ENCODE measurements around the gene MYB. TPM values are rescaled to one million over a fixed set of nuclear protein-coding genes. Genes with fewer than 3 reads are reported as not detected.
"Not testable (repeated sequence)": the region's sequence is repeated elsewhere in the genome, so short reads cannot be mapped to it uniquely, and the experiment has no call there.

The MYB gene
- total RNA-seq, 2 donors from 2014 or later: 5.3 to 5.4 TPM

DNA sequence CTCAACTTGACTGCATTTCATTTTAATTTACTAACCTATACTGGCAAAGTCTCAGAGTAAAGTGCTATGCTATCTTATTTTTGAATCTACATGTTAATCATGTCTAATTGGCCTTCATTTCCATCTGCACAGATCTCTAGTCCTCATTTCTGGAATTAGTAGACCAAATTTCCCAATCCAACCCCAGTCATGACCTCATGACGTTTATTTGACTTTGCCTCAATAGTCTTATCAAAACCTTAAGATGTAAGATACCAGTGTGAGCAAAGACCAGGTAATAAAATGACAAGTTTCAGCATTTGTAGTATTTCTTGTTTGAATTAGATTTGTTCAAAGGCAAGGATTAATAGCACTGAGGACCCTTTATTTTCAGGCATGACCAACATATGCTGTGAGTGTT is 43.3 kb upstream of the MYB start:
- H3K27ac ChIP-seq (ENCODE audit: low read depth, low read length): no peak overlapping the region
- TF ChIP-seq, protein P1, sequence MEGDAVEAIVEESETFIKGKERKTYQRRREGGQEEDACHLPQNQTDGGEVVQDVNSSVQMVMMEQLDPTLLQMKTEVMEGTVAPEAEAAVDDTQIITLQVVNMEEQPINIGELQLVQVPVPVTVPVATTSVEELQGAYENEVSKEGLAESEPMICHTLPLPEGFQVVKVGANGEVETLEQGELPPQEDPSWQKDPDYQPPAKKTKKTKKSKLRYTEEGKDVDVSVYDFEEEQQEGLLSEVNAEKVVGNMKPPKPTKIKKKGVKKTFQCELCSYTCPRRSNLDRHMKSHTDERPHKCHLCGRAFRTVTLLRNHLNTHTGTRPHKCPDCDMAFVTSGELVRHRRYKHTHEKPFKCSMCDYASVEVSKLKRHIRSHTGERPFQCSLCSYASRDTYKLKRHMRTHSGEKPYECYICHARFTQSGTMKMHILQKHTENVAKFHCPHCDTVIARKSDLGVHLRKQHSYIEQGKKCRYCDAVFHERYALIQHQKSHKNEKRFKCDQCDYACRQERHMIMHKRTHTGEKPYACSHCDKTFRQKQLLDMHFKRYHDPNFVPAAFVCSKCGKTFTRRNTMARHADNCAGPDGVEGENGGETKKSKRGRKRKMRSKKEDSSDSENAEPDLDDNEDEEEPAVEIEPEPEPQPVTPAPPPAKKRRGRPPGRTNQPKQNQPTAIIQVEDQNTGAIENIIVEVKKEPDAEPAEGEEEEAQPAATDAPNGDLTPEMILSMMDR (conservative IDR thresholded peaks at IDR 0.05): no peak
- Mint-ChIP-seq H3K27me3 (ENCODE audit: insufficient read depth) (peaks cover 13% of the 10 kb centered on the region), H3K27ac (no peak overlapping the region), H3K4me3 (no peak overlapping the region), H3K36me3 (ENCODE audit: low read depth) (no peaks in the 10 kb centered on the region), H3K4me1 (no peaks in the 10 kb centered on the region), H3K9me3 (no peaks in the 10 kb centered on the region)
- H3K36me3 ChIP-seq (ENCODE audit: control insufficient read depth, insufficient read depth, low read length): no peaks in the 10 kb centered on the region
- H3K4me3 ChIP-seq (ENCODE audit: low read length): no peak overlapping the region
- 85 to 100% methylated on average over 1 of the region's 1 CpG for WGBS, 2 experiments (ENCODE audit: insufficient coverage in 1 of 2, insufficient read length in 1 of 2)
- H3K4me1 ChIP-seq (ENCODE audit: control insufficient read depth, insufficient read depth, low read length): no peaks in the 10 kb centered on the region
- no peak overlapping the region for H3K9ac ChIP-seq (ENCODE audit: extremely low read depth, low read length, poor library complexity, severe bottlenecking)
- H3K27me3 ChIP-seq (ENCODE audit: control insufficient read depth, insufficient read depth, low read length, poor library complexity, severe bottlenecking): peaks cover 8% of the 10 kb centered on the region
- DNase-seq: no peak
- H3K9me3 ChIP-seq (ENCODE audit: control insufficient read depth, low read length): no peaks in the 10 kb centered on the region

DNA sequence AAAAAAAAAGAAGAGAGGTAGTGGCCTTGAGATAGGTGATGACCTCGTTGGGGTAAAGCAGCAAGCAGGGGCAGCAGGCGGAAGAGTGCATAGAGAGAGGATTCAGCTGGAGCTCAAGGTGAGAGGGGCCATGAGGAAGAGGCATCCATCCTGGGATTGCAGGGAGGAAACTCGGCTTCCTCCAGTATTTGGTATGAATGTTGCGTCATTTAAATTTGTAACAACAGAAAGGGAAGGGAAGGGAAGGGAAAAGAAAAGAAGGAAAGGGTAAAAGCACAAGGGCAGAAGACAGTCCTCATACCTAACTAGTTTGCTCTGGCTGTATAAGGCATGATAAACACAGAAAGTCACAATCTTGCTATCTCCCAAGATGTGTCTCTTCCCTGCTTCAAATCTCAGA is 39.9 kb upstream of the MYB start:
- Mint-ChIP-seq H3K4me3 (no peak overlapping the region), H3K27ac (no peak overlapping the region), H3K27me3 (ENCODE audit: insufficient read depth) (peaks cover 13% of the 10 kb centered on the region), H3K9me3 (no peaks in the 10 kb centered on the region), H3K36me3 (ENCODE audit: low read depth) (no peaks in the 10 kb centered on the region), H3K4me1 (peaks cover 4% of the 10 kb centered on the region)
- no peak overlapping the region for H3K9ac ChIP-seq (ENCODE audit: extremely low read depth, low read length, poor library complexity, severe bottlenecking)
- no peak overlapping the region for H3K27ac ChIP-seq (ENCODE audit: low read depth, low read length)
- no peaks in the 10 kb centered on the region for H3K4me1 ChIP-seq (ENCODE audit: control insufficient read depth, insufficient read depth, low read length)
- no peaks in the 10 kb centered on the region for H3K36me3 ChIP-seq (ENCODE audit: control insufficient read depth, insufficient read depth, low read length)
- TF ChIP-seq, protein P1 (conservative IDR thresholded peaks at IDR 0.05): no peak
- H3K27me3 ChIP-seq (ENCODE audit: control insufficient read depth, insufficient read depth, low read length, poor library complexity, severe bottlenecking): peaks cover 8% of the 10 kb centered on the region
- WGBS, 2 experiments (ENCODE audit: insufficient coverage in 1 of 2, insufficient read length in 1 of 2): 89 to 96% methylated on average over 3 to 4 of the region's 4 CpGs
- no peaks in the 10 kb centered on the region for H3K9me3 ChIP-seq (ENCODE audit: control insufficient read depth, low read length)
- no peak for DNase-seq
- H3K4me3 ChIP-seq (ENCODE audit: low read length): no peak overlapping the region

DNA sequence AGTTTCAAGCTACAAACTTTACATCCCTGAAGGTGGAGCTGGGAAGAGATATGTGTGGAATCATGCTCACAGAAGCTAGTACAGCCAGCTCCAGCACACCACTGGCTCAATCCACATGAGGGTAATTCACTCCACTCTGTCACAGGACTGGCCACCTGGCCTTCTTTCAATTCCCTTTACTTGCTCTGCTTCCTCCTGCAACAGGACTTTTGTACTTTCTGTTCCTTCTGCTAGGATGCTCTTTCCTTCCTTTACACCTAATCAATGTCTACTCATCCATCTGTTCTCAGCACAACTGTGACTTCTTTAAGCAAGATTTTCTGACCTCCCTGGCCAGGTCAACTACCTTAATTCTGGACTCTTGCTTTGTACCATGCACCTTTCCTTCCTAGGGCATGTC is 39.4 kb upstream of the MYB start:
- peaks cover 10% of the 10 kb centered on the region for H3K4me1 Mint-ChIP-seq
- H3K36me3 ChIP-seq (ENCODE audit: control insufficient read depth, insufficient read depth, low read length): no peaks in the 10 kb centered on the region
- no peak overlapping the region for H3K27ac Mint-ChIP-seq
- H3K9me3 Mint-ChIP-seq: no peaks in the 10 kb centered on the region
- no peak for DNase-seq
- H3K27me3 ChIP-seq (ENCODE audit: control insufficient read depth, insufficient read depth, low read length, poor library complexity, severe bottlenecking): peaks cover 8% of the 10 kb centered on the region
- no peaks in the 10 kb centered on the region for H3K36me3 Mint-ChIP-seq (ENCODE audit: low read depth)
- TF ChIP-seq, protein P1 (conservative IDR thresholded peaks at IDR 0.05): no peak
- H3K4me1 ChIP-seq (ENCODE audit: control insufficient read depth, insufficient read depth, low read length): no peaks in the 10 kb centered on the region
- H3K4me3 ChIP-seq (ENCODE audit: low read length): no peak overlapping the region
- H3K4me3 Mint-ChIP-seq: no peak overlapping the region
- H3K9ac ChIP-seq (ENCODE audit: extremely low read depth, low read length, poor library complexity, severe bottlenecking): no peak overlapping the region
- H3K27ac ChIP-seq (ENCODE audit: low read depth, low read length): no peak overlapping the region
- H3K9me3 ChIP-seq (ENCODE audit: control insufficient read depth, low read length): no peaks in the 10 kb centered on the region
- peaks cover 13% of the 10 kb centered on the region for H3K27me3 Mint-ChIP-seq (ENCODE audit: insufficient read depth)

DNA sequence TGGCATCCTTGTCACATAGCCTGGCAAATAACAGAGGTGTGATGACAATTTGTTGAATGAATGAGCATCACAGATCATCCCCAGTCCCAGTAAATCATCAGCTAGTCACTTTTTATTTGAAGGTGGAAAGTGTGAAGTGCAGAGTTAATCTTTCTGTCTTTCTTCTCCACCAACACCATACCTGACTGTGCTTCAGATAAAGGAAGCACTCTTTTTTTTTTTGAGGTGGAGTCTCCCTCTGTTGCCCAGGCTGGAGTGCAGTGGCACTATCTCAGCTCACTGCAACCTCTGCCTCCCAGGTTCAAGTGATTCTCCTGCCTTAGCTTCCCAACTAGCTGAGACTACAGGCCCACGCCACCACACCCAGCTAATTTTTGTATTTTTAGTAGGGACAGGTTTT is 38.9 kb upstream of the MYB start:
- DNase-seq: not testable (repeated sequence)
- peaks cover 13% of the 10 kb centered on the region for H3K27me3 Mint-ChIP-seq (ENCODE audit: insufficient read depth)

More for the DNA sequence above, 38.9 kb upstream of the MYB start:
- not testable (repeated sequence) for H3K27me3 ChIP-seq (ENCODE audit: control insufficient read depth, insufficient read depth, low read length, poor library complexity, severe bottlenecking); H3K9ac ChIP-seq (ENCODE audit: extremely low read depth, low read length, poor library complexity, severe bottlenecking); H3K27ac ChIP-seq (ENCODE audit: low read depth, low read length); H3K36me3 Mint-ChIP-seq (ENCODE audit: low read depth); H3K9me3 Mint-ChIP-seq; H3K9me3 ChIP-seq (ENCODE audit: control insufficient read depth, low read length); H3K4me3 Mint-ChIP-seq; H3K36me3 ChIP-seq (ENCODE audit: control insufficient read depth, insufficient read depth, low read length); H3K4me1 ChIP-seq (ENCODE audit: control insufficient read depth, insufficient read depth, low read length); H3K4me3 ChIP-seq (ENCODE audit: low read length); H3K27ac Mint-ChIP-seq
- peaks cover 10% of the 10 kb centered on the region for H3K4me1 Mint-ChIP-seq
- 83 to 88% methylated on average over 1 of the region's 1 CpG for WGBS, 2 experiments (ENCODE audit: insufficient coverage in 1 of 2, insufficient read length in 1 of 2)

Measured in endodermal cell (in vitro differentiated cells).